K562 (cell line): ENCODE measurements around the gene PDE8A. TPM values are rescaled to one million over a fixed set of nuclear protein-coding genes. Genes with fewer than 3 reads are reported as not detected.

Source experiments
- ATAC-seq: fragments of 200-7000 bp; cut with Tn5 transposase; 3 replicates; pipeline ENCODE4 v1.9.1; 2020; ENCODE audit warnings: moderate library complexity
- BruUV-seq: library from RNA; stranded (reverse); fragments of 400-500 nt; replicated peaks from 2 replicates; lab custom pipeline; 2021; lab: Mats Ljungman, UMichigan
- CTCF ChIA-PET: fragments of 300-600 bp; formaldehyde crosslinking; extraction: SDS; loops from one replicate; lab custom pipeline; 2021; ENCODE audit warnings: low intra/inter-chr PET ratio; lab: Yijun Ruan, JAX
- POLR2A ChIA-PET: fragments of 300-600, 350-650 bp; sonication (Branson Sonifier 250); formaldehyde crosslinking; extraction: SDS; loops from one replicate; lab custom pipeline; 2021; ENCODE audit warnings: antibody characterized with exemption, inconsistent platforms; lab: Yijun Ruan, JAX
- DNase-seq, 4 experiments: peaks; one replicate each; pipeline versions ENCODE4 v3.0.0 to v3.0.0-alpha.2; 2011 to 2018; ENCODE audit warnings: low spot score in 3 of 4, mixed read lengths in 3 of 4; ENCODE audit errors: extremely low read depth in 1 of 4
- FAIRE-seq: peaks from 2 replicates; lab custom pipeline; 2011; peaks lifted over from hg19 to GRCh38; lab: Jason Lieb, UNC
- H2AFZ ChIP-seq: 2 replicates; pipeline ENCODE4 v1.6.0; 2011; ENCODE audit warnings: low read depth, low read length, control low read depth, inconsistent platforms
- H3K27ac ChIP-seq: fragments of 200-600 bp; 3 replicates; pipeline ENCODE4 v1.8.0; 2011; ENCODE audit warnings: low read depth, mild to moderate bottlenecking, control low read depth, inconsistent platforms, low read length, moderate library complexity, mixed read lengths; ENCODE audit errors: extremely low read depth
- H3K27me3 ChIP-seq, 2 experiments: fragments of 300-600 bp in 1 of 2; 2 replicates in 1 of 2; 3 replicates in 1 of 2; pipeline versions ENCODE4 v1.6.0 to v1.8.0; 2011; ENCODE audit warnings: inconsistent platforms in 2 of 2, low read length in 2 of 2, mild to moderate bottlenecking in 1 of 2, mixed read lengths in 1 of 2, moderate library complexity in 1 of 2; ENCODE audit not compliant: control insufficient read depth in 2 of 2, insufficient read depth in 2 of 2
- H3K36me3 ChIP-seq: fragments of 300-600 bp; 3 replicates; pipeline ENCODE4 v1.8.0; 2011; ENCODE audit warnings: mild to moderate bottlenecking, low read length, inconsistent platforms; ENCODE audit not compliant: control insufficient read depth, insufficient read depth
- H3K4me1 ChIP-seq, 2 experiments: fragments of 200-600 bp in 1 of 2; replicated peaks in 1 of 2; 2 replicates in 1 of 2; 3 replicates in 1 of 2; pipeline versions ENCODE4 v1.5.1 to v1.8.0; 2011; ENCODE audit warnings: inconsistent platforms in 2 of 2, low read length in 2 of 2, mild to moderate bottlenecking in 1 of 2, mixed read lengths in 1 of 2, moderate library complexity in 1 of 2; ENCODE audit not compliant: control insufficient read depth in 2 of 2, insufficient read depth in 2 of 2
- H3K4me2 ChIP-seq: 2 replicates; pipeline ENCODE4 v1.6.1; 2011; ENCODE audit warnings: low read length, control low read depth, inconsistent platforms, mixed read lengths; ENCODE audit not compliant: insufficient read depth
- H3K4me3 ChIP-seq: fragments of 200-600 bp; sonication (generic), shearing (Covaris generic); 2 replicates; pipeline ENCODE4 v1.5.1; 2016; ENCODE audit warnings: control low read depth, inconsistent platforms
- H3K79me2 ChIP-seq: fragments of 200-600 bp; 3 replicates; pipeline ENCODE4 v1.8.0; 2011; ENCODE audit warnings: low read length, inconsistent platforms; ENCODE audit not compliant: control insufficient read depth, insufficient read depth
- H3K9ac ChIP-seq, 2 experiments: 2 replicates each; pipeline versions ENCODE4 v1.6.0 to v1.6.1; 2011; ENCODE audit warnings: low read depth in 2 of 2, low read length in 2 of 2, control low read depth in 1 of 2, inconsistent platforms in 1 of 2, mild to moderate bottlenecking in 1 of 2, mixed read lengths in 1 of 2; ENCODE audit not compliant: insufficient read depth in 1 of 2
- H3K9me1 ChIP-seq: one replicate; pipeline ENCODE4 v1.6.0; 2011; ENCODE audit warnings: inconsistent platforms, mild to moderate bottlenecking, low read length, moderate library complexity; ENCODE audit not compliant: control insufficient read depth, insufficient read depth
- H3K9me3 ChIP-seq: replicated peaks from 2 replicates; pipeline ENCODE4 v1.5.1; 2011; ENCODE audit warnings: low read depth, low read length, inconsistent platforms; ENCODE audit not compliant: control insufficient read depth, insufficient read depth
- H4K20me1 ChIP-seq: replicated peaks from 2 replicates; pipeline ENCODE4 v1.6.1; 2011; ENCODE audit warnings: low read length, inconsistent platforms, mixed read lengths; ENCODE audit not compliant: control insufficient read depth, insufficient read depth
- C11orf30 ChIP-seq: fragments of 450-650 bp; IDR thresholded peaks from 2 replicates; pipeline ENCODE4 v1.6.1; 2016; ENCODE audit warnings: low read depth, mild to moderate bottlenecking
- HNRNPH1 ChIP-seq: fragments of 200-400 bp; formaldehyde crosslinking; optimal IDR thresholded peaks from 2 replicates; pipeline ENCODE3; 2017; ENCODE audit warnings: low read depth, mild to moderate bottlenecking, low read length, moderate library complexity
- PCBP1 ChIP-seq: fragments of 200-400 bp; formaldehyde crosslinking; IDR thresholded peaks from 2 replicates; pipeline ENCODE4 v1.6.1; 2018; ENCODE audit warnings: mild to moderate bottlenecking, low read depth, low read length; ENCODE audit not compliant: poor library complexity, severe bottlenecking
- POU5F1 ChIP-seq: fragments of 150-350 bp; IDR thresholded peaks from 2 replicates; pipeline ENCODE4 v1.6.1; 2014; ENCODE audit warnings: borderline replicate concordance, low read length, low read depth, mild to moderate bottlenecking; ENCODE audit not compliant: partially characterized antibody
- TSC22D4 ChIP-seq: fragments of 450-650 bp; IDR thresholded peaks from 2 replicates; pipeline ENCODE4 v1.6.1; 2016; ENCODE audit warnings: missing genetic modification characterization, missing biosample characterization, control low read depth
- ZNF316 ChIP-seq: fragments of 450-650 bp; IDR thresholded peaks from 2 replicates; pipeline ENCODE4 v1.6.1; 2016
- WGBS: fragments of 100-300 bp; shearing (Covaris generic); methylation state at CpG from one replicate; pipeline ENCODE4 v1.1.6; 2016; ENCODE audit warnings: low coverage, mixed read lengths; ENCODE audit not compliant: insufficient coverage; ENCODE audit errors: missing lambda C conversion rate; 5-methylcytosine and 5-hydroxymethylcytosine counted together
- in situ Hi-C: fragments of 300-500 bp; cut with MboI; formaldehyde crosslinking; loops from 4 replicates; pipeline ENCODE4 v1.15.0; 2018; ENCODE audit warnings: inconsistent platforms, mixed read lengths
- intact Hi-C: fragments of 100-400 bp; cut with micrococcal nuclease; formaldehyde crosslinking; loops from 2 replicates; pipeline ENCODE4 v1.14.2; 2022
- polyA plus RNA-seq, 8 experiments: library from polyadenylated mRNA; depleted of rRNA in 4 of 8; stranded (reverse) in 5 of 8; unstranded in 3 of 8; fragments of >200 nt; fragmentation: Nextera tagmentation in 2 of 8; fragmentation: Illumina TruSeq in 1 of 8; extraction: Ambion mirVana in 2 of 8; extraction: Trizol in 1 of 8; gene quantifications; 2 replicates each; pipeline versions ENCODE4 v1.2.1 to v1.2.3, GENCODE V29; 2011 to 2014; ENCODE audit warnings: inconsistent platforms in 1 of 8, missing spikeins in 1 of 8
- total RNA-seq, 7 experiments: library from RNA; depleted of rRNA in 6 of 7; stranded (reverse); fragments of >200 nt in 6 of 7; fragmentation: Illumina TruSeq in 2 of 7; extraction: Trizol in 2 of 7; gene quantifications; 2 replicates each; pipeline versions ENCODE4 v1.2.1 to v1.2.3, GENCODE V29; 2011 to 2021; ENCODE audit warnings: low replicate concordance in 1 of 7
- TF ChIP-seq, protein P1 (sequence below): sonication (generic); formaldehyde crosslinking; IDR thresholded peaks from 2 replicates; pipeline ENCODE4 v1.8.0; 2022; ENCODE audit warnings: mild to moderate bottlenecking, missing genetic modification reagents
- TF ChIP-seq, protein P2 (sequence below): fragments of 250-450 bp; sonication (Bioruptor Pico); IDR thresholded peaks from 2 replicates; pipeline ENCODE4 v1.5.0; 2021

The PDE8A gene
- total and polyA plus RNA-seq, 9 of the 15 experiments (the other 6 are each of a cell fraction or from before 2014, with no cell fraction given): 5.9 to 40.3 (median 19.8) TPM

DNA sequence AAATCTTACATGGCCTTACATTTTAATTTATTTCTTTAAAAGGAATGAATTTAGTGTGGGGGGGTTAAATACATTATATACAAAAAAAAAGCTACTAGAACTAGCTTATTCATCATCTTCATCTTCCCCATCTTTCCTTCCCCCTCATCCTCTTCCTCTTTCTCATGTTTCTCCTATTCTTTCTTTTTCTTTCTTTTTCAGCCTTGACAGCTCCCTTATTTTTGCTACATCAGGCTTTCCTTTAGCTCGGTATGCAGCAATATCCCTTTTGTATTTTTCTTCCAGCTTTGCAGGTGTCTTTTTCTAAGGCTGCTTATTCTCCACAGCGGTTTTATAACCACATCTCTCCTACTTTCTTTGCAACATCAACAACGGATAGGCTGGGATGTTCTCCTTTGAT, 41.3 kb upstream of the PDE8A start:
- no TSS peak for BruUV-seq
- no peak overlapping the region for H3K4me3 ChIP-seq
- no peaks in the 10 kb centered on the region for H3K79me2 ChIP-seq
- H3K27me3 ChIP-seq: no peaks in the 10 kb centered on the region
- peak overlapping the region; percentile 44; the same call in 1 of the 2 replicates for H2AFZ ChIP-seq
- H3K4me2 ChIP-seq: no peak overlapping the region
- H3K9me1 ChIP-seq: no peaks in the 10 kb centered on the region
- CTCF ChIA-PET: no interaction called here
- no peaks in the 10 kb centered on the region for H3K36me3 ChIP-seq
- ATAC-seq (no peak), FAIRE-seq (no peak), DNase-seq (no peak)
- intact Hi-C loops: no loop called here
- H3K4me1 ChIP-seq: peaks cover 6 to 15% of the 10 kb centered on the region in 2 experiments; a peak in 4 of 5 replicates
- no peaks in the 10 kb centered on the region for H3K9me3 ChIP-seq
- H3K27ac ChIP-seq: no peak overlapping the region
- POLR2A ChIA-PET: interaction anchor here (0.9 to 1.4 kb wide), 2 partner anchors 8 to 10 kb away, joined by 5 read pairs; no protein-coding TSS in a partner anchor
- TF ChIP-seq C11orf30 (peak; percentile 51; the same call in 1 of the 2 replicates), HNRNPH1 (no peak), ZNF316 (peak; percentile 65), TSC22D4 (tag) (no peak)
- no peak overlapping the region for H3K9ac ChIP-seq
- H4K20me1 ChIP-seq: no peaks in the 10 kb centered on the region
- 23% methylated on average over 3 of the region's 3 CpGs for WGBS
- in situ Hi-C loops: no loop called here

DNA sequence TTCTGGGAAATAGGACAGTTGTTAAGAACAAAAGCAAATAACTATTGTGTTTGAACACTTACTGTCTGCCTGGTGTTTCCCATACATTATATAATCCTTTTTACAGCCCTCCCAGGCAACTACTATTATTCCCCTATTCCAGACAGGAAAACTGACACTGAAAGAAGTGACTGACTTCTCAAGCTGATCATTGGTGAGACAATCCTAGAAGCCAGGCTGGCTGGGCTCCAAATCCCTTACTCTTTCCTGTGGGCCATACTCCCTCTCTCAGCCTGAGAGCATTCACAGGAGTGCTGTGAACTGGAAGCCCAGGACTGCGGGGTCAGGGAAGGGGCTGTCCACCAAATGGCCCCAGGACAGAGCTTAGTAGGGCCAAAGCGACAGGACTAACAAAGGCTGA, 39.2 kb upstream of the PDE8A start:
- DNase-seq (no peak), ATAC-seq (no peak), FAIRE-seq (no peak)
- no peak overlapping the region; a peak in 1 of 4 replicates for H3K9ac ChIP-seq
- in situ Hi-C loops (no loop called here), intact Hi-C loops (no loop called here)
- BruUV-seq: no TSS peak
- H3K9me3 ChIP-seq: no peaks in the 10 kb centered on the region
- no peaks in the 10 kb centered on the region for H4K20me1 ChIP-seq
- peak overlapping the region; percentile 34; the same call in 1 of the 2 replicates for H2AFZ ChIP-seq
- H3K4me2 ChIP-seq: no peak overlapping the region
- TF ChIP-seq, protein P1, sequence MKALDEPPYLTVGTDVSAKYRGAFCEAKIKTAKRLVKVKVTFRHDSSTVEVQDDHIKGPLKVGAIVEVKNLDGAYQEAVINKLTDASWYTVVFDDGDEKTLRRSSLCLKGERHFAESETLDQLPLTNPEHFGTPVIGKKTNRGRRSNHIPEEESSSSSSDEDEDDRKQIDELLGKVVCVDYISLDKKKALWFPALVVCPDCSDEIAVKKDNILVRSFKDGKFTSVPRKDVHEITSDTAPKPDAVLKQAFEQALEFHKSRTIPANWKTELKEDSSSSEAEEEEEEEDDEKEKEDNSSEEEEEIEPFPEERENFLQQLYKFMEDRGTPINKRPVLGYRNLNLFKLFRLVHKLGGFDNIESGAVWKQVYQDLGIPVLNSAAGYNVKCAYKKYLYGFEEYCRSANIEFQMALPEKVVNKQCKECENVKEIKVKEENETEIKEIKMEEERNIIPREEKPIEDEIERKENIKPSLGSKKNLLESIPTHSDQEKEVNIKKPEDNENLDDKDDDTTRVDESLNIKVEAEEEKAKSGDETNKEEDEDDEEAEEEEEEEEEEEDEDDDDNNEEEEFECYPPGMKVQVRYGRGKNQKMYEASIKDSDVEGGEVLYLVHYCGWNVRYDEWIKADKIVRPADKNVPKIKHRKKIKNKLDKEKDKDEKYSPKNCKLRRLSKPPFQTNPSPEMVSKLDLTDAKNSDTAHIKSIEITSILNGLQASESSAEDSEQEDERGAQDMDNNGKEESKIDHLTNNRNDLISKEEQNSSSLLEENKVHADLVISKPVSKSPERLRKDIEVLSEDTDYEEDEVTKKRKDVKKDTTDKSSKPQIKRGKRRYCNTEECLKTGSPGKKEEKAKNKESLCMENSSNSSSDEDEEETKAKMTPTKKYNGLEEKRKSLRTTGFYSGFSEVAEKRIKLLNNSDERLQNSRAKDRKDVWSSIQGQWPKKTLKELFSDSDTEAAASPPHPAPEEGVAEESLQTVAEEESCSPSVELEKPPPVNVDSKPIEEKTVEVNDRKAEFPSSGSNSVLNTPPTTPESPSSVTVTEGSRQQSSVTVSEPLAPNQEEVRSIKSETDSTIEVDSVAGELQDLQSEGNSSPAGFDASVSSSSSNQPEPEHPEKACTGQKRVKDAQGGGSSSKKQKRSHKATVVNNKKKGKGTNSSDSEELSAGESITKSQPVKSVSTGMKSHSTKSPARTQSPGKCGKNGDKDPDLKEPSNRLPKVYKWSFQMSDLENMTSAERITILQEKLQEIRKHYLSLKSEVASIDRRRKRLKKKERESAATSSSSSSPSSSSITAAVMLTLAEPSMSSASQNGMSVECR (CRISPR knock-in tag): no peak
- TF ChIP-seq, protein P2, sequence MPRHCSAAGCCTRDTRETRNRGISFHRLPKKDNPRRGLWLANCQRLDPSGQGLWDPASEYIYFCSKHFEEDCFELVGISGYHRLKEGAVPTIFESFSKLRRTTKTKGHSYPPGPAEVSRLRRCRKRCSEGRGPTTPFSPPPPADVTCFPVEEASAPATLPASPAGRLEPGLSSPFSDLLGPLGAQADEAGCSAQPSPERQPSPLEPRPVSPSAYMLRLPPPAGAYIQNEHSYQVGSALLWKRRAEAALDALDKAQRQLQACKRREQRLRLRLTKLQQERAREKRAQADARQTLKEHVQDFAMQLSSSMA: no peak
- TF ChIP-seq PCBP1 (no peak), POU5F1 (no peak)
- no peaks in the 10 kb centered on the region for H3K27me3 ChIP-seq
- ChIA-PET CTCF (no interaction called here), POLR2A (interaction anchor here (0.6 to 0.7 kb wide), 2 partner anchors 8 to 22 kb away, joined by 3 read pairs; no protein-coding TSS in a partner anchor)
- H3K4me1 ChIP-seq: peaks cover 0 to 13% of the 10 kb centered on the region in 2 experiments; a peak in 4 of 5 replicates
- 60% methylated on average over 2 of the region's 2 CpGs for WGBS
- no peaks in the 10 kb centered on the region for H3K36me3 ChIP-seq
- H3K9me1 ChIP-seq: no peaks in the 10 kb centered on the region
- no peaks in the 10 kb centered on the region for H3K79me2 ChIP-seq
- H3K4me3 ChIP-seq: no peak overlapping the region
- H3K27ac ChIP-seq: no peak overlapping the region
